ENCODE measurements around the gene COP1.

DNA sequence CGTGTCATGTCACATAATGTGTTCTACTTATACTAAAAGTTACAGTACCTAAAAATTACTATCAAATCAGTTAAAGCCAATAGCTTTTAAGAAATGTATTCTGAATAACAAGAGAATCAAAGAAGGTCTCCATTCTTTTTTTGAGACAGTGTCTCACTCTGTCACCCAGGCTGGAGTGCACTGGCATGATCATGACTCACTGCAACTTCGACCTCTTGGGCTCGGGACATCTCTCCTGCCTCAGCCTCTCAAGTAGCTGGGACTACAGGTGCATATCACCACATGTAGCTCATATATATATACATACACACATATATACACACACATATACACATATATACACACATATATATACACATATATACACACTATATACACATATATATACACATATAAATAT, 20.1 kb downstream of the COP1 start:
- TF ChIP-seq GATA2 (IDR thresholded peaks at IDR 0.05; ENCODE audit: low read depth, low read length), result no peak
- no peak for TF ChIP-seq GATA3 (IDR thresholded peaks at IDR 0.05; ENCODE audit: low read depth, low read length)
